HG03342 (cell line): ENCODE data around the gene DEGS2.

Experiments used
- ATAC-seq: cut with Tn5 transposase; IDR thresholded peaks from one replicate; pipeline ENCODE4 v1.9.1; 2021; ENCODE audit warnings: mild to moderate bottlenecking, moderate library complexity; ENCODE audit not compliant: unreplicated experiment

The DEGS2 gene

DNA sequence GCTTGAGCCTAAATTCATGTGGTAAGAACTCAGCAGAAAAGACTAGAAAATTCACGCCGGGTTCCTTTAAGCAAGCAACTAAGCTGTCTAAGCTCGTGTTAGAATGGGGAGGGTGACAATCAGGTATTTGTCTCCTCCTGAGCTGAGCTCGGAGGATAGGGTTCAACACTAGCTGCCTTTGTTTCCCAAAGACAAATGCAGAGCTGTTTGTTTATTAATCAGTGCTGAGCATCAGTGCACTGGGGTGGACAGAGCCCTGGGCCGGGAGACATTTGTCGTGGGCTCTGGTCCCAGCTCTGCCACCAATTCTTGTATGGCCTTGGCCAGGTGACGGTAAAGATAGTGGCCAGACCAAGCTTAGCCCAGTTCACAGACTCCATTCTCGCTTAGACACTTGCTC, 43.7 kb downstream of the DEGS2 start:
- ATAC-seq = no peak

DNA sequence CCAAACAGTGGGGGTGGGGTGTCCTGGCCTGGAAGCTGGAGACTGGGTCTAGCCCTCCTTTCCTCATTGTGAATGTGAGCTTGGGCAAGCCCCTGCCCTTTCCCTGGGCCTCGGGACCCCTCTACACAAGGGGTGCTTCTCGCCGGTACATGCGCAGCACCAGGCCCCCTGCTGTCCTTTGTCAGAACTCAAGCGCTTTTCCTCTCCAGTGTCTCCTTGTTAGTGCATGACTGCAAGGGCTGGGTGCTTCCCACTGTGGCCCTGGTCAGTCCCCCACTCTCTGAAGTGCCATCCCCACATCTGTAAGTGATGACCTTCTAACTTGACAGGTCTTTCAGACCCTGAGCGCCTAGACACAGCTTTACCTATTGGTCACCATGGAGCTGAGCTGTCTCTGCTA, 44.2 kb downstream of the DEGS2 start:
- ATAC-seq = no peak

DNA sequence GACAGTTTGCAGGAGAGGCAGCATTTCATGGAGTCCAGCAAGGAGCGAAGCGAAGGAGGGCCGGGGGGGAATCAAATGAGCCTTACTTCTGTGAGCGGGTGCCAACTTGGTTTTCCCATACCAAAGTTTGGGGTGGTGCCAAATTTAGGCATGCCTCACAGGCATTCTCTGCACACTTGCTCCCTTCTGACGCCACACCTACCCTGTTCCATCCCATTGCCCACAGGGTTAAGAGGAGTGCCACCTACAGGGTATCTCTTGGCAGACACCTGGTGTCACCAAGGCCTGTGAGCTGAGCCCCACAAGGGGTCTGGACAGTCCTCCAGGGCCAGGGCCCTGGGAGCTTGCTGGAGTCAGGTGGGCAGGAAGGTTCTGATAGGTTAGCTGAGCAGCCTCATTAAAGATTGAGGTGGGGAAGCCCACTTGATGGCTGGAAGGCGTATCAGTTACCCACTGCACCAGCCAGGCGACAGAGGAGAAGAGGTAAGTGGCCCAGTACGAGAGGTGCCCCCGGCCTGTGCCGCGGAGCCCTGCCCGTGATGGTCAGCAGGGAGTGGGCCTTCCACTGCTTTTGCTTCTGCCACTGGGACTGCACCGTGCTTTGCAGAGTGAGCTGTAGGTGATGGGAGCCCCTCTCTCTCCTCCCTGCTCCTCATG, 45.2 kb downstream of the DEGS2 start:
- no peak for ATAC-seq

- ATAC-seq = no peak
Observed at GRCh38 chr14:100111931-100112704, 47.3 kb downstream of the DEGS2 start.

DNA sequence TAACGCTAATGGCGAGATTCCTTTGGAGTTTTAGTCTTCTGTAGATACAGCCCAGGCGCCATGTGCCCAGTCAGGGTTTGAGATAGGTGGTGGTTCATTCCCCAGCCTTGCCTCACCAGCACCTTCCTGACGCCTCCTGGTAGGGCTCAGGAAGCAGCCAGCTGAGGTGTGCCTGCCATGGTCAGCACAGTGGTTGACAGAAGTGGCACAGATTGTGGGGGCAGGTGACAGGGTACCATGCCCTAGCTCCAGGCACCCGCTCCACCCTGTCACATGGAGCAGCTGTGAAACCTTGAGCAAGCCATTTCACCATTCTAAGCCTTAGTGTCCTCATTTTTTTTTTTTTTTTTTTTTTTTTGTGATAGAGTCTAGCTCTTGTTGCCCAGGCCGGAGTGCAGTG, 48.6 kb downstream of the DEGS2 start:
- no peak for ATAC-seq

DNA sequence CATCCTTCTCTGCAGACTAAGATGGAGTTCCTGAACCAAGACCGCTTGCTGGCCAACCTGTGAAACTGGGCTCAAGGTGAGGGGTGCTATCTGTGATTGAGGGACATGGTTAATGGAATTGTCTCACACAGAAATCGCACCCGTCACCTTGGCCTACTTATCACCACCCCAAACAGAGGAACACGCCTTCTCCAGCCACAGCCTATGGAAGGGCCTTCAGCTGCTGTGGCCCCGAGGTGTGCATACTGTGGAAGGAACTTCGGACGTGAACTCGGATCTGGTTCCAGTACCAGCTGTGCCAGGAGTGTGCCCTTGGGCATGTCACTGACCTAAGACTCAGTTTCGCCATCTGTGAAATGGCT, 49.9 kb downstream of the DEGS2 start:
- no peak for ATAC-seq

DNA sequence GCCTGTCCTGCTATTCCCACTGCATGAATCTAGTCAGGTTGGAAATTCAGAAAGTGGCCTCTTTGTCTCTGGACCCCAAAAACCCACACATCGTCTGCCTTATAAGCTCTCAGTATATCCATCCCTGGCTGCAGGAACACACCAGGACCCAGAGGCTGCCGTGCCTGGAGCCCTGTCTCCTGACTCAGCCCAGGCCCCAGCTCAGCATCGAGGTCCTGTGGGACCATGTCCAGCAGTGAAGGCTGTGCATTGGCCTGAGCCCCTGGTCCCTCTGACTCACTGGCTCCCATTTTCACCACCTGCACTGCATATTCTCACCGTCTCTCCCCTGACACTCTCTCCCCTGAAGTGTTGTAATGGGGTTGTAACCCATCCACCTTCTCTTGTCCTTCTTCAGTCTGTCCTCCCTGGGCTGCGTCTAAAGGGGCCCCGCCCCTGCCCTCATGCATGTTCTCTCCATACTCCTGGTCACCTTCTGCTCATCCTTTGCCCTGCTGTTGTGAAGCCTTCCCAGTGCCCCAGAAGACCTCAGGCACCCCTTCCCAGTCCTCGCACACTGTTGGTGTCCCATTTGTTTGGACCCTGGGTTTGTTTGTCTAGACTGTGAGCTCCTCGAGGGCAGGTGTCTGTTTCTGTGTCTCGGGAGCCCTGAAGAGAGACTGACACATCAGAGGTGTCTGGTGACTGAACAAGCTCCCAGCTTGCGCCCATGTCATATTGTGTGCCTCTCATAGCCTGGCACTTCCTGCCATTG, 50.4 kb downstream of the DEGS2 start:
- ATAC-seq = no peak

- peak; percentile 81 for ATAC-seq
Observed at GRCh38 chr14:100108042-100108825, 51.2 kb downstream of the DEGS2 start.

DNA sequence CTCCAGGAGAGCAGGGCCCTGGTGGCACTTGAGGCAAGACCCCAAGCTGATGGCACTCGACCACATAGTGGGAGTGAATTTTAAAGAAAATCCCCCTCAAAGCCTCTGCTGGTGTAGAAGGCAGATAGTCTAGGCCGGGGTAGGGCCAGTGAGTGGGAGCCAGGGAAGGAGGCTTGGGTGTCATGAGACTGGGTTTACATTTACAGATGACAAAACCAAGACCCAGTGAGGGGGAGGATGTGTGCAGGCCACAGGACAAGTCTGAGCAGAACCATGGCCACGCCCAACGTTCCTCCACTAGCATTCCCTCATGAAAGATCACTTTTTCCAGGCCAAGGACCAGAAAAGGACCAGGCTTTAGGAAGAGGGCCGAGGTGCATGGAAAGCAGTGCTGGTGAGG, 52.2 kb downstream of the DEGS2 start:
- no peak for ATAC-seq

DNA sequence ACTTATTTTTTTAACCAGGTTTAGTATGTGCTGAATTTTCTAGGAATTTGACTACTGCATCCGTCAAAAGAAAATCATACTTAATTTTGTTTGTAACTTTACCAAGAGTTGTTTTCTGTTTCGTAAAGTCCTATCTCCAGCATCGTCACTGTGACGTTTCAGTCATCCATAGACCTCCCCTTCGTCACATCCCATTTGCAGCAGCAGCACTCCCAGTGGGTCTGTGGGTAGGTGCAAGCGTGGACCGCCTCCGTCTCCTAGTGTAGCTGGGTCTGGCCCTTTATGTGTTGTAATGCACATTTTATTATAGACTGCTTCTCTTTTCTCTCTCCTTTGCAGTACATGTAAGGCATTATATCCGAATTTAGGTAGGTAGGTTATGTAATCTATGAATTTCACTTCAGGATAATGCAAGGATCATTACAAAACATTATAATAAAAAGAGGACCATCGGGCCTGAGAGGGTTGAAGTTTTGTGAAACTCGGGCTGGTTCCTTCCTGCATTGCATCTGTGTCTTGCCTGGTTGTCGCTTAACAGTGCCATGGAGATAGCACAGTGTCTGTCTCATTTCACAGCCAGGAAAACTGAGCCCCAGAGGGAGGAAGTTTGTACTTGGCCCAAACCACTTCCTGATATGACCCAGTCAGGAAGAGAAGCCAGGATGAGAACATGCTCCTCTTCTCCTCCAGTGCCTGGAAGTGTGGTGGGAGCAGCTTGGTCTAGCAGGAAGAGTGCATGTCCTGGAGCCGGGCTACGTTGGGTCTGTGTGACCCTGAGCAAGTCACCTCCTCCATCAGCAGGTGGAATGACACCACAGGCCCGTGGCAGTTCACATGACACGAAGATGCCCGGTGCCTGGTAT, 53.0 kb downstream of the DEGS2 start:
- ATAC-seq = no peak

DNA sequence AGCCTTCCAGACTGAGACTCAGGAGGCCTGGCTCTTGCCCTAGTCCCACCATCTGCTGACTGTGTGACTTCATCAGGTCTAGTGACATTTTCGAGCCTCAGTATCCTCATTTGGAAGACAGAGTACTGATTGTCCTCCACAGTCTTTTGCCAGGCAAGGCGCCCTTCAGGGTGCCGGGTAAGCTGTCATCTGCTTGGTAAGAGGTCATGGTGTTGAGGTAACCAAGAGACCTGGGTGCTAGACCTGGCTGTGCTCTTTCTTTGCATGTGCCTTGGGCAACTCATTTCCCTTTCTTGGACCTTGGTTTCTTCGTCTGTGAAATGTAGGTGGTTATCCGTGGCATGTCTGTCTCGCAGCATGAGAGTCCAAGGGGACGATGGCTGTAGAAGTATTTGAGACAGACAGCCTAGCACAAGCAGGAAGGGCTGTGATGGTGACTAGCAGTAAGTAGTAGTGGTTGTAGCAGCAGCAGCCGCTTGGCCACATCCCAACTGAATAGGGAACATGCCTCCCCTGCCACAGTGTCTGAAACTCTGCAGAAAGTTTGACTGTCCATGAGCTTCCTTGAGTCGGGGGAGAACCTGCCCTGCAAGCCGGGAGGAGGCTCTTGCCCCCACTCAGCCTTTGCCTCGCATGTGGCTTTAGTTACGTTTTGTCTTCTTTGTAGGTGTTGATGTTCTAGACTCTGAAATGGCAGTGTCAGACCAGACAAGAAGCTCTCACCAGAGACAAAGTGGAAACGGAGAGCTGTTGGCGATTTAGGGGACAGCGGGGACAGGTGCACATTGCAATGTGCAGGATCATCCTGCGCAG, 53.9 kb downstream of the DEGS2 start:
- no peak for ATAC-seq

GRCh38 chr14:100104523-100105300, 54.7 kb downstream of the DEGS2 start:
- ATAC-seq = no peak

DNA sequence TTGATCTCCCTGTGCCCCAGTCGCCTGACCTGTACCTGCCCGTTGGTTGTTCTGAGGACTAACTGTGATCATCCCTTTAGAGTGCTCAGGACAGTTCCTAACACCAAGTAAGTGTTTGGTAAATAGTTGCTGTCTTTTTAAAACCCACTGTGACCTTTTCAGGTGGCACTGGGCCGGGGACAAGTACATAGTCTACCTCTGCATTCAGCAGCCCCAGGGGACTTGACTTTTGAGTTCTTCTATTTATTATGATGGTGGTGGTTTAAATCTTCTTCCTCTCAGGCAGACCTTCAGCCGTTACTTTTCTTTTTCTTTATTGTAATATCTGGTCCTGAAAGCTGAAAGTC, 55.5 kb downstream of the DEGS2 start:
- ATAC-seq = no peak

DNA sequence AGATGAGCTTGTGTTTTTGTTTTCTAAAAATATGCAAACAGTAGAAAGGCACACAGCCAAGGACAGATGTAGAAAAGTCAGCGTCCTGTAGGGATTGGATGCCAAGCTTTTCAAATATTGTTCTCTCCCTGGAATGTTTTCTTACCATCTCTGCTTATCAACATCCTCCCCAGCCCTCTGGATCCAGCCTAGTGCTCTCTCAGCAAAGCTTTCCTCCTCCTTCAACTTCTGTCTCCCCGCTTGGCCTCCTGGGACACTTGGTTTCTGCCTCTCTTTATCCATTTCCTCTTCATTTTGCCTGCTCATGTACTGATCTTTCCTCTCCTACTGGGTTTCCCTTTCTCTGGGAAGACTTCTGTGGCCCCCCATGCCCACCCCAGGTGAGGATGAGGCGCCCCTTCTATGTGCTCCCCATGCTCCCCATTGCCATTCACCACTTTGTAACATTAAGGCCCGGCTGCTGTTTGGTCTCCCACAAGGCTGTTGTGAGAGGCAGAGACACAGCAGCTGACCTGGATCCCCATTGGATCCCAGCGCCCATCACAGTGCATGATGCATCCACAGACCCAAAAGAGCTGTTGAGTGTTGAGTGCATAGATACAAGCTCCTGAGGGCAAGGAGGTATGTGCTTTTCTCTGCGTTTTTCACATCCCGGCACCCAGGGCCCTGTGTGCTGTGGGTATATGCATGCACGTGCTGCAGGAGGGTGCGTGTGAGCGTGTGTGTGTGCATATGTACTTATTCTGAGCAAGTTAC, 56.0 kb downstream of the DEGS2 start:
- no peak for ATAC-seq

DNA sequence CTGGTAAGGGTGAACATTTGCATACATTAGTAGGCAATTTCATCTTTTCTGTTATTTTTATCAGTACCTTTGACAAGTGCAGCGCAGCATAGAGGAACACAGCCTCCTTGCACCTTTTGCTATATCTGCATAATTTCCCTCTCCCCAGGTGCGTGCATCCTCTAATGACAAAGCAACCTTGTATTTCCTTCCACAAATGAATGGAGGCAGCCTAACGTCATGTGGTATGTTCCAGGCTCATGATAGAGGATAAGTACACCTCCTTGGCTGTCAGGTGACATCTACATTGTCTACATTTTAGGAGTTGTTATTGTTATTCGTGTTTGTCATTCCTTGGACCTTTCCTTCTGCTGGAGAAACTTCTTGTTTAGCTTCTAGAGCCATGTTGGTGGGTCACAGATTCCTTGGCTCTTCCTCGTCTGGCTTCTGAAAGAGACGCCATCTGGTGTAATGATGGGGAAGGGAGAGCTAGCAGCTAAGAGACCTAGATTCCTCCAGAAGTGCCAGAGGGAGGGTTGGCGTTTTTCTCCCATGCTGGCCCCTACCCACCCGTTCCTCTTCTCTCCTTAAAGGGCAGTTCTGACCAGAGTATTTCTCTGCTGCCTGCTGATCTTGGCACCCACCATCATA, 57.2 kb downstream of the DEGS2 start:
- no peak for ATAC-seq

DNA sequence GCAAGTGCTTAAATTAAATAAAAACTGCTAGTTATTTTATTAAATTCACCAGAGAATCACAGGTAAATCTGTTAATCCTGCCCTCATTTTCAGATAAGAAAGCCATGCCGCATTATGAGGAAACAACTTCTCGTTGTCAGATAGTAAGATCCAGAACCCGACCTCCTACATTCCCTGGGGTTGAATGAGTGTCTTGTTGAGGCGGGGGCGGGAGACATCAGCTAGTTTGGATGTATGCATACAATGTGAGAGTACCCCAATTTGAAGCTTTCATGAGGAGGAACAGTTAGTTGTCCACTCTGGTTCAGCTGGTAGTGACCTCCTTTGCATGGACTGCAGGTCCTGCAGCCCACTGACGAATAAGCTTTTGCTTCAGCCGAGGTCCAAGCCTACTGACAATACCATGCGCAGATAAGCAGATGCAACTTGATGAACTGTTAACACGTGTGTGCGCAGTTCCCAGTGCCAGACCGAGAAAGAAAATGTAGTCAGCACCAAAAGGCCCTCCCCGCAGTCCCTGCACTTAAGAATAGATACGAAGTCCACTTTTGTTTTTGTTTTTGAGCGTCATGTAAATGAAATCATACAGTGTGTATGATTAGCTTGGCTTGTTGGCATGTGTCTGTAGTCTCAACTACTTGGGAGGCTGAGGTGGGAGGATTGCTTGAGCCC, 59.3 kb downstream of the DEGS2 start:
- no peak for ATAC-seq

- no peak for ATAC-seq
Observed at GRCh38 chr14:100098171-100098570, 61.3 kb downstream of the DEGS2 start.
